ENCODE results near the gene GLRB.

Gene GLRB

DNA sequence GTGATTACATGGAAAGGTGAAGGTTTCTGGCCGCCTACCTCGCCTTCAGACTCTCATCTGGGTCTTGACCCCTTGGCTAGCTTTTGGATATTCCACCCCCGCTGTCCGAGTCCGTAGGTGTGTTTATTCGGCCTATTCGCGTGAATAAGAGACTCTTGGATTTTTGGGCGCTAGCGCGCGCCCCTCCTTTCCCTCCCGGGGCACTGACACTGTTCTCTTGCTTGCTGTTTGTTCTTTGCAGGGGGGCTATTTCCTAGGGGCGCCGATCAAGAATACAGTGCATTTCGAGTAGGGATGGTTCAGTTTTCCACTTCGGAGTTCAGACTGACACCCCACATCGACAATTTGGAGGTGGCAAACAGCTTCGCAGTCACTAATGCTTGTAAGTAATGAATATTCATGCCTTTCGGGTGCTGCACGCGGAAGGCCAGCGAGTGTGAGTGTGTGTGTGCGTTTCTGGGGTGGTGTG, 145.5 kb downstream of the GLRB start:
- Histone ChIP-seq H3K27me3 (ENCODE audit: low read depth, low read length) (no peaks in the 10 kb centered on the region), H3K79me2 (ENCODE audit: low read length) (no peaks in the 10 kb centered on the region), H3K9me3 (ENCODE audit: insufficient read depth, low read length) (no peaks in the 10 kb centered on the region), H4K20me1 (ENCODE audit: insufficient read depth, low read length) (no peaks in the 10 kb centered on the region), H2AFZ (ENCODE audit: low read depth, low read length) (no peak overlapping the region), H3K27ac (ENCODE audit: low read length) (no peak overlapping the region), H3K36me3 (replicated peaks; ENCODE audit: low read depth, low read length) (no peaks in the 10 kb centered on the region), H3K4me3 (ENCODE audit: low read length) (no peak overlapping the region), H3K9ac (ENCODE audit: low read length) (no peak overlapping the region), H3K4me1 (ENCODE audit: low read length) (peaks cover 3% of the 10 kb centered on the region; the same call in 1 of the 2 replicates), H3K4me2 (ENCODE audit: low read length) (no peak overlapping the region)
- no peak for TF ChIP-seq EZH2phosphoT487 (IDR thresholded peaks at IDR 0.05; ENCODE audit: low read depth)
- TF ChIP-seq, protein P1, sequence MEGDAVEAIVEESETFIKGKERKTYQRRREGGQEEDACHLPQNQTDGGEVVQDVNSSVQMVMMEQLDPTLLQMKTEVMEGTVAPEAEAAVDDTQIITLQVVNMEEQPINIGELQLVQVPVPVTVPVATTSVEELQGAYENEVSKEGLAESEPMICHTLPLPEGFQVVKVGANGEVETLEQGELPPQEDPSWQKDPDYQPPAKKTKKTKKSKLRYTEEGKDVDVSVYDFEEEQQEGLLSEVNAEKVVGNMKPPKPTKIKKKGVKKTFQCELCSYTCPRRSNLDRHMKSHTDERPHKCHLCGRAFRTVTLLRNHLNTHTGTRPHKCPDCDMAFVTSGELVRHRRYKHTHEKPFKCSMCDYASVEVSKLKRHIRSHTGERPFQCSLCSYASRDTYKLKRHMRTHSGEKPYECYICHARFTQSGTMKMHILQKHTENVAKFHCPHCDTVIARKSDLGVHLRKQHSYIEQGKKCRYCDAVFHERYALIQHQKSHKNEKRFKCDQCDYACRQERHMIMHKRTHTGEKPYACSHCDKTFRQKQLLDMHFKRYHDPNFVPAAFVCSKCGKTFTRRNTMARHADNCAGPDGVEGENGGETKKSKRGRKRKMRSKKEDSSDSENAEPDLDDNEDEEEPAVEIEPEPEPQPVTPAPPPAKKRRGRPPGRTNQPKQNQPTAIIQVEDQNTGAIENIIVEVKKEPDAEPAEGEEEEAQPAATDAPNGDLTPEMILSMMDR (IDR thresholded peaks at IDR 0.05; ENCODE audit: low read depth, low read length): no peak
